Naive thymus-derived CD4-positive, alpha-beta T cell (primary cell): ENCODE data around the gene MARK3. TPM values are rescaled to one million over a fixed set of nuclear protein-coding genes. Genes with fewer than 3 reads are reported as not detected.

Experiments used
- ATAC-seq: fragments of 150-1000 bp; cut with Tn5 transposase; 2 replicates; pipeline ENCODE4 v1.10.0; 2021; ENCODE audit warnings: mild to moderate bottlenecking, moderate library complexity
- CTCF ChIA-PET: fragments of 350-600 bp; sonication (Branson Sonifier 250); formaldehyde crosslinking; loops from one replicate; lab custom pipeline; 2021; ENCODE audit warnings: antibody characterized with exemption; lab: Charles Lee
- POLR2A ChIA-PET: fragments of 350-600 bp; sonication (Branson Sonifier 250); formaldehyde crosslinking; loops from one replicate; lab custom pipeline; 2021; ENCODE audit warnings: antibody characterized with exemption, inconsistent platforms; lab: Charles Lee
- DNase-seq, 9 donors: peaks; one replicate each; pipeline versions ENCODE4 v3.0.0 to v3.0.0-alpha.2; 2020 to 2022; ENCODE audit warnings: mixed read lengths in 1 of 9
- H3K27ac ChIP-seq: one replicate; pipeline ENCODE4 v1.7.0; 2013; ENCODE audit warnings: mild to moderate bottlenecking, low read depth, low read length, moderate library complexity
- H3K27me3 ChIP-seq, 2 donors: one replicate each; pipeline ENCODE4 v1.7.0; 2013; ENCODE audit warnings: low read length in 2 of 2, mild to moderate bottlenecking in 2 of 2, moderate library complexity in 2 of 2; ENCODE audit not compliant: control insufficient read depth in 2 of 2, insufficient read depth in 2 of 2
- H3K36me3 ChIP-seq, 3 experiments: 1 replicate in 2 of 3; 2 replicates in 1 of 3; pipeline ENCODE4 v1.7.0; 2013; ENCODE audit warnings: low read length in 3 of 3, mild to moderate bottlenecking in 3 of 3, moderate library complexity in 1 of 3; ENCODE audit not compliant: insufficient read depth in 3 of 3, control insufficient read depth in 2 of 3
- H3K4me1 ChIP-seq, 2 donors: one replicate each; pipeline ENCODE4 v1.7.0; 2013; ENCODE audit warnings: low read length in 2 of 2, mild to moderate bottlenecking in 2 of 2, moderate library complexity in 1 of 2; ENCODE audit not compliant: control insufficient read depth in 2 of 2, insufficient read depth in 2 of 2
- H3K4me3 ChIP-seq: 2 replicates; pipeline ENCODE4 v1.7.0; 2013; ENCODE audit warnings: mild to moderate bottlenecking, low read length
- H3K9me3 ChIP-seq, 3 experiments: 1 replicate in 2 of 3; 2 replicates in 1 of 3; pipeline ENCODE4 v1.7.0; 2013; ENCODE audit warnings: low read length in 3 of 3; ENCODE audit not compliant: control insufficient read depth in 2 of 3
- H3K27ac Mint-ChIP-seq, 9 donors: one replicate each; pipeline ENCODE4 v1.8.0; 2020 to 2022; ENCODE audit warnings: mixed read lengths in 9 of 9, mild to moderate bottlenecking in 8 of 9, moderate library complexity in 5 of 9, inconsistent platforms in 2 of 9
- H3K27me3 Mint-ChIP-seq, 5 donors: one replicate each; pipeline ENCODE4 v1.8.0; 2021 to 2022; ENCODE audit warnings: mixed read lengths in 5 of 5, mild to moderate bottlenecking in 1 of 5
- H3K36me3 Mint-ChIP-seq, 5 donors: one replicate each; pipeline ENCODE4 v1.8.0; 2020 to 2022; ENCODE audit warnings: mixed read lengths in 5 of 5, mild to moderate bottlenecking in 3 of 5, inconsistent platforms in 1 of 5
- H3K4me1 Mint-ChIP-seq, 7 donors: one replicate each; pipeline ENCODE4 v1.8.0; 2020 to 2022; ENCODE audit warnings: mixed read lengths in 7 of 7, mild to moderate bottlenecking in 3 of 7, inconsistent platforms in 1 of 7
- H3K4me3 Mint-ChIP-seq, 10 donors: one replicate each; pipeline ENCODE4 v1.8.0; 2020 to 2022; ENCODE audit warnings: mild to moderate bottlenecking in 10 of 10, mixed read lengths in 10 of 10, moderate library complexity in 6 of 10, inconsistent platforms in 2 of 10
- H3K9me3 Mint-ChIP-seq, 11 donors: one replicate each; pipeline ENCODE4 v1.8.0; 2020 to 2022; ENCODE audit warnings: mixed read lengths in 11 of 11, mild to moderate bottlenecking in 4 of 11, inconsistent platforms in 1 of 11, moderate library complexity in 1 of 11
- intact Hi-C, 2 donors: fragments of 100-400 bp; cut with micrococcal nuclease; formaldehyde crosslinking; loops; one replicate each; pipeline ENCODE4 v1.15.1; 2023
- polyA plus RNA-seq, 2 donors: library from polyadenylated mRNA; unstranded; fragments of 300-500 nt; fragmentation: Illumina TruSeq; gene quantifications; one replicate each; pipeline ENCODE4 v1.2.3, GENCODE V29; 2021
- total RNA-seq, 6 experiments: library from RNA in 5 of 6; stranded (reverse) in 5 of 6; gene quantifications; 1 replicate in 5 of 6; 2 replicates in 1 of 6; pipeline ENCODE4 v1.2.3 and lab custom pipeline; 2021 to 2026

MARK3 gene
- total and polyA plus RNA-seq, 7 experiments from 2014 or later: 28.2 to 133 (median 100) TPM

DNA sequence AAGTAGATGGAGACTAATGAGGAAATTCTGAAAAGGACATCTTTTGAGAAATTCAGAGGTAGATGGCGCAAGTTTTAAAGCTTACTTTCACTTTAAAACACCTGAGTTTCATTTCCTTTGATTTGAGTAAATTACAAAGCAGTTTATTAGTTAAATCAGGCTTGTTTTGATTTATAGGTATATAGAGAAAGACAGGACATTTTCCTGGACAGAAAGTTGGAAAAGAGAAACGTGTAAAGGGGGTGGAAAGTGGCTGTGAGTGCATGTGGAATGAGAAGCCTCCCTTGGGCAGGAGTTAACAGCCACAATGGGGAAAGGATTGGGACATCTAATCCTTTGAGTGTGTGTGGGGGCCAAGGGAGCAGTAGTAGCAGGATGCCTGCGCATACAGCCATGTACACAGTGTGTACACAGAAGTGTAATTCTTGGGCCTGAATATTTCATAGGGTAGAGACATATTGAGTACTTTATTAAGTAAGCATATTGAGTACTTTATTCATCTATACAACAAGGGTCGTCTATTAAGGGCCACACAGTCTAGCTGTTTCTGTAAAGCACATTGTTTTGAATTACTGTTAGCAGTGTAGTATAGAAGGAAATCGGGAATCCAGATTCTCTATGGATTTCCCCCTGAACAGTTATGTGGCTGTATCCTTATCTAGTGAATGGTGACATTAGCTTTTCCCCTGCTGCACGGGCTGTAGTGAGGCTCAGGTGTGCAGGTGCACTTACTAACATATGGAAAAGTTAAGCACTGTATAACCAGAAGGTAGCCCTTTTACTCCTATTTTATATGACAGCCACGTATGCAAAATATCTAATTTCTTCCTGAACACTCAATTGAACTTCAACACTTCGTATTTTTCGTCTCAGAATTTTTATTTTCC lies 19.1 kb downstream of the MARK3 start:
- intact Hi-C loops: no loop called here
- peaks cover 0 to 23% (median 8%) of the 10 kb centered on the region in 5 donors for H3K36me3 Mint-ChIP-seq
- H3K4me3 Mint-ChIP-seq: peak overlapping the region in 9 of 10 donors; percentile 2 to 65 (median 37)
- POLR2A ChIA-PET: interaction anchor here (0.6 to 1.0 kb wide), 2 partner anchors 10 to 149 kb away, joined by 3 read pairs; no protein-coding TSS in a partner anchor
- DNase-seq (no peak), ATAC-seq (no peak)
- Histone ChIP-seq H3K4me3 (no peak overlapping the region), H3K4me1 (peaks cover 17 to 37% of the 10 kb centered on the region in 2 donors), H3K27ac (no peak overlapping the region), H3K9me3 (no peaks in the 10 kb centered on the region), H3K27me3 (no peaks in the 10 kb centered on the region), H3K36me3 (peaks cover 0 to 30% (median 7%) of the 10 kb centered on the region in 3 experiments)
- no peaks in the 10 kb centered on the region for H3K9me3 Mint-ChIP-seq
- no peaks in the 10 kb centered on the region for H3K27me3 Mint-ChIP-seq
- peaks cover 39 to 70% (median 59%) of the 10 kb centered on the region in 7 donors for H3K4me1 Mint-ChIP-seq
- peak overlapping the region; percentile 4 to 85 (median 49) for H3K27ac Mint-ChIP-seq
- CTCF ChIA-PET: interaction anchor here (3.1 kb wide), 1 partner anchor 11 kb away, joined by 15 read pairs; no protein-coding TSS in a partner anchor

DNA sequence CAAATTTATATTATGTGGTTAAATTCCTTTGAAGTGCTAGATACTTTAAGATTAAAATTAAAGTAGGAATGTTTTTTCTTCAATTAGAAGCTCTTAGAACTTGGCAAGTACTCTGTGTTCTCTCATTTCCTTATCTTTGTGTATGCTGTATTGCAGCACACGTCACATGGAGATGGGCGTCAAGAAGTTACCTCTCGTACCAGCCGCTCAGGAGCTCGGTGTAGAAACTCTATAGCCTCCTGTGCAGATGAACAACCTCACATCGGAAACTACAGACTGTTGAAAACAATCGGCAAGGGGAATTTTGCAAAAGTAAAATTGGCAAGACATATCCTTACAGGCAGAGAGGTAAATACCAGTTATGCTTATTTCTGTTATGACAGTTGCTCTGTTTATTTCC lies 19.7 kb downstream of the MARK3 start:
- Mint-ChIP-seq H3K36me3 (peaks cover 0 to 27% (median 9%) of the 10 kb centered on the region in 5 donors), H3K9me3 (no peaks in the 10 kb centered on the region), H3K27me3 (no peaks in the 10 kb centered on the region), H3K27ac (peak overlapping the region in 3 of 9 donors; percentile 56 to 72 (median 61)), H3K4me3 (no peak overlapping the region), H3K4me1 (peaks cover 35 to 70% (median 58%) of the 10 kb centered on the region in 7 donors)
- H3K27me3 ChIP-seq: no peaks in the 10 kb centered on the region
- peaks cover 0 to 30% (median 7%) of the 10 kb centered on the region in 3 experiments for H3K36me3 ChIP-seq
- H3K4me3 ChIP-seq: no peak overlapping the region
- ChIA-PET CTCF (interaction anchor here (3.1 kb wide), 1 partner anchor 11 kb away, joined by 15 read pairs; no protein-coding TSS in a partner anchor), POLR2A (interaction anchor here (0.6 to 0.7 kb wide), 2 partner anchors 18 to 148 kb away, joined by 3 read pairs; no protein-coding TSS in a partner anchor)
- no peak overlapping the region for H3K27ac ChIP-seq
- DNase-seq (no peak), ATAC-seq (no peak)
- peaks cover 17 to 33% of the 10 kb centered on the region in 2 donors for H3K4me1 ChIP-seq
- H3K9me3 ChIP-seq: no peaks in the 10 kb centered on the region
- intact Hi-C loops: no loop called here

DNA sequence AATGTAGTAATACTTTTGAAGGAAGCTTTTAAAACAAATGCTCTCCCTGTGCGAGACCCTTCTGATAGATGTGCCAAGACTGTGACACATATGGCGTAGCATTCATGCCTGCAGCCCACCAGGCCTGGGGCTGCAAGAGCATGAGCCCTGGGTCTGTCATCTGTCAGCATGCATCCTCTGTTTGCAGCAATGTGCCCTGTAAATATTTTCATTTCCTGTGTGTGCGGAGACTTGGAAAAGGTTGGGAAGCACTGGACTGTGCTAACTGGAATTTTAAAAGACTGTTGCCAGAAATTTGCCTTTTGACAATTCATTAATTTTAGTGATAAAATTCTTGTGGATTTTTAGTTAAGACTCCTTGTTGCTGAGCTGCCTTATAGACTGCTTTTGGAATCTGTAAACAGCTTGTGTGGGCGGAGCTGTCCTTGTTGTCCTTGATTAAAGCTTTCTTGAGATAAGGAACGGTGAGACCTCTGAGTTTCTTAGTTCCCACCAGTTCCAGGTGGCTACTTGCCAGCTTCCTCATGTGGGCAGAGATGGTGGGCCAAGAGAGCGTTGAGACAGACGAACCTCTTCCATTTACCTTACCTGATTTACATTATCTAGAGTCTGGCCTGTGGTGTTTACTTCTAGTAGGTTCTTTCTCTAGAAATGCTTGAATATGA lies 23.4 kb downstream of the MARK3 start:
- Mint-ChIP-seq H3K36me3 (peaks cover 0 to 43% (median 9%) of the 10 kb centered on the region in 5 donors), H3K4me3 (no peak overlapping the region), H3K9me3 (no peaks in the 10 kb centered on the region), H3K27me3 (no peaks in the 10 kb centered on the region), H3K4me1 (peaks cover 8 to 38% (median 29%) of the 10 kb centered on the region in 7 donors), H3K27ac (peak overlapping the region in 1 of 9 donors; percentile 6)
- CTCF ChIA-PET: no interaction called here
- POLR2A ChIA-PET: no interaction called here
- ATAC-seq (no peak), DNase-seq (no peak)
- Histone ChIP-seq H3K36me3 (peaks cover 0 to 44% (median 7%) of the 10 kb centered on the region in 3 experiments), H3K27ac (no peak overlapping the region), H3K9me3 (no peaks in the 10 kb centered on the region), H3K27me3 (no peaks in the 10 kb centered on the region), H3K4me3 (no peak overlapping the region), H3K4me1 (peaks cover 7 to 8% of the 10 kb centered on the region in 2 donors)
- intact Hi-C loops: no loop called here

DNA sequence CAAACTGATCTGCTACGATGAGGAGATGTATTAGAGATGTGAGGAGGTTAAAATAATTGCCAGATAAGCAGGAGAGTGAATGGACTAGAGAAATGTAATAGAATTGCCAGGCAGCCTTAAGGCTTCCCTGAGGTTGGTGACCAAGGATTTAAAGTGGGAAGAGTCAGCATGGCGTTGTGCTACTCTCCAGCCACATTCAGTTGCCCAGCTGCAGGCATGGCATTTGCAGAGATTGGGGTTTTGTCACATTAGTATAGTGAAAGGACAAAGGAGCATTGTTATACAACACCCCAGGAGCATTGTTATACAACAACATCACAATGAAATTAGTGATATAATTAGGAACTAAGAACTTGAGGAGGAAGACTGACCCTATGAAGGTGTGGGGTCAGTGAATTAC lies 31.7 kb downstream of the MARK3 start:
- Histone ChIP-seq H3K4me1 (no peaks in the 10 kb centered on the region), H3K27me3 (no peaks in the 10 kb centered on the region), H3K36me3 (peaks cover 0 to 19% (median 0%) of the 10 kb centered on the region in 3 experiments), H3K27ac (no peak overlapping the region), H3K9me3 (no peaks in the 10 kb centered on the region), H3K4me3 (no peak overlapping the region)
- ChIA-PET CTCF (no interaction called here), POLR2A (no interaction called here)
- intact Hi-C loops: no loop called here
- no peaks in the 10 kb centered on the region for H3K27me3 Mint-ChIP-seq
- H3K36me3 Mint-ChIP-seq: peaks cover 0 to 44% (median 15%) of the 10 kb centered on the region in 5 donors
- H3K27ac Mint-ChIP-seq: peak overlapping the region in 3 of 9 donors; percentile 1 to 24 (median 7)
- H3K4me3 Mint-ChIP-seq: peak overlapping the region in 1 of 10 donors; percentile 54
- H3K9me3 Mint-ChIP-seq: peaks cover 0 to 4% (median 0%) of the 10 kb centered on the region in 11 donors
- no peak for ATAC-seq
- DNase-seq: no peak
- peaks cover 23 to 61% (median 54%) of the 10 kb centered on the region in 7 donors for H3K4me1 Mint-ChIP-seq

DNA sequence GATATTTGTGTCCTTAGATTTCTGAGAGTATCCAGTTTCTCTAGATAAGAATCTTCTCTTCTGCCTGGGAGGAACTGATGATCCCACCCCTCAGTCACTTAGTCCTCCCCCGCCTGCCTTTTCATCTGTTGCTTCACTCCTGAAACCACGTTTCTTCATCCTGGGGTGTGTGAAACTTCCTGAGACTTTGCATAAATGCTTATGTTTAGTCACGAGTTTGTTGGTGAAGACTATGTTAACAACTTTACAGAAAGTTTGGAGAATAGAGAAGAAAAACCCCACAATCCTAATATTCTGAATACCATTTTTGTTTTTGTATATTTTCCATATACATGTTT lies 33.2 kb downstream of the MARK3 start:
- Histone ChIP-seq H3K4me1 (no peaks in the 10 kb centered on the region), H3K36me3 (peaks cover 0 to 16% (median 0%) of the 10 kb centered on the region in 3 experiments), H3K4me3 (no peak overlapping the region), H3K27ac (no peak overlapping the region), H3K9me3 (no peaks in the 10 kb centered on the region), H3K27me3 (no peaks in the 10 kb centered on the region)
- H3K27me3 Mint-ChIP-seq: no peaks in the 10 kb centered on the region
- intact Hi-C loops: no loop called here
- H3K27ac Mint-ChIP-seq: peak overlapping the region in 5 of 9 donors; percentile 3 to 79 (median 60)
- H3K36me3 Mint-ChIP-seq: peaks cover 0 to 46% (median 15%) of the 10 kb centered on the region in 5 donors
- H3K9me3 Mint-ChIP-seq: peaks cover 0 to 4% (median 0%) of the 10 kb centered on the region in 11 donors
- ChIA-PET CTCF (no interaction called here), POLR2A (no interaction called here)
- H3K4me3 Mint-ChIP-seq: peak overlapping the region in 2 of 10 donors; percentile 9 to 51
- H3K4me1 Mint-ChIP-seq: peaks cover 26 to 75% (median 64%) of the 10 kb centered on the region in 7 donors
- DNase-seq: no peak
- ATAC-seq: peak; percentile 76

DNA sequence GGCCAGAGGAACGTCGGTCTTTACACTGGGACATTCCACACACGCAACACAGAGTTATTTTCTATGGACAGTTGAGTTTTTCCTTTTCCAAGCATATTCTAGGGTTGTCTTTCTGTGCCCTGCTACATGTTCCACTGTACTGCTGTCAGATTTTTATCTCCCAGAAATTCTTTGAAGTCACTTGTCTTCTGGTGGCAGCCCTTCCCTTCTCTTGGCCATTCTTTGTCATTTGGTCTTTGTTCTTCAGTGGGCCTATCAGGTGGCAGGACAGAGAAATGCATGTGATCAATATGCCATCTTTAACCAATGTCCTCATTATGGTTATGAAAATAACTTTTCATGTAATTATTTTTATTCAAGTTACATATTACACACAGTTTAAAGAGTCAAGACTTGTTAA lies 36.3 kb downstream of the MARK3 start:
- intact Hi-C loops: no loop called here
- ATAC-seq: no peak
- Mint-ChIP-seq H3K27me3 (no peaks in the 10 kb centered on the region), H3K4me1 (peaks cover 29 to 78% (median 60%) of the 10 kb centered on the region in 7 donors), H3K4me3 (no peak overlapping the region), H3K27ac (no peak overlapping the region), H3K36me3 (peaks cover 0 to 42% (median 10%) of the 10 kb centered on the region in 5 donors), H3K9me3 (peaks cover 0 to 4% (median 0%) of the 10 kb centered on the region in 11 donors)
- Histone ChIP-seq H3K4me3 (no peak overlapping the region), H3K4me1 (no peaks in the 10 kb centered on the region), H3K27ac (no peak overlapping the region), H3K27me3 (no peaks in the 10 kb centered on the region), H3K9me3 (no peaks in the 10 kb centered on the region), H3K36me3 (peaks cover 0 to 16% (median 4%) of the 10 kb centered on the region in 3 experiments)
- CTCF ChIA-PET: interaction anchor here (0.5 kb wide), 1 partner anchor 68 kb away, joined by 5 read pairs; no protein-coding TSS in a partner anchor
- POLR2A ChIA-PET: no interaction called here
- DNase-seq: no peak
